NT2/D1 (cell line): Measurements from ENCODE around the gene C4orf50.

Source experiments
- SUZ12 ChIP-seq: IDR thresholded peaks from 2 replicates; pipeline ENCODE4 v1.6.1; 2011; ENCODE audit not compliant: insufficient read length, insufficient read depth; ENCODE audit errors: extremely low read depth
- YY1 ChIP-seq: IDR thresholded peaks from 2 replicates; pipeline ENCODE4 v1.6.1; 2011; ENCODE audit not compliant: insufficient read length, insufficient read depth
- ZNF274 ChIP-seq: IDR thresholded peaks from 2 replicates; pipeline ENCODE4 v1.6.1; 2011; ENCODE audit warnings: mild to moderate bottlenecking, low read depth, low read length

DNA sequence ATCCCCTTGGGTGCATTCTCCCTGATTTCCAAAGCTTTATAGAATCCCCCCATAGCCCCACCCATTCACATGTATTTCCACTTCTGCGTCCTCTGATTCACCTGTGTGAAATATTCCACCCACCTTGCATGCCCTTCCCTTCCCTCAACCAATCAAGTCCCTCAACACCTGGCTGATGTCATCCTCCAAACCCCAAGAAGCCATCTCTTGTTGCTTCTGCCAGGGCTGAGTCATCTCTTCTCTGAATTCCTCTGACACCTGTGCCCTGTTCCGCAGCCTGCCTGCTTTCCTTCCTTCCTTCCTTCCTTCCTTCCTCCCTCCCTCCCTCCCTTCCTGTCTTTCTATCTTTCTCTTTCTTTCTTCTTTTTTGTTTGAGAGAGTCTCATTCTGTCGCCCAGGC lies 135.3 kb downstream of the C4orf50 start:
- no peak for TF ChIP-seq ZNF274
- no peak for TF ChIP-seq YY1
- TF ChIP-seq SUZ12: no peak
